22Rv1 (cell line): ENCODE measurements around the gene BRAT1.

ENCODE experiments used
- CTCF ChIP-seq: fragments of 450-650 bp; IDR thresholded peaks from 2 replicates; pipeline ENCODE4 v1.5.1; 2017; ENCODE audit warnings: mild to moderate bottlenecking
- ZFX ChIP-seq: fragments of 450-650 bp; IDR thresholded peaks from 2 replicates; pipeline ENCODE4 v1.6.1; 2017; ENCODE audit warnings: antibody characterized with exemption, borderline replicate concordance

DNA sequence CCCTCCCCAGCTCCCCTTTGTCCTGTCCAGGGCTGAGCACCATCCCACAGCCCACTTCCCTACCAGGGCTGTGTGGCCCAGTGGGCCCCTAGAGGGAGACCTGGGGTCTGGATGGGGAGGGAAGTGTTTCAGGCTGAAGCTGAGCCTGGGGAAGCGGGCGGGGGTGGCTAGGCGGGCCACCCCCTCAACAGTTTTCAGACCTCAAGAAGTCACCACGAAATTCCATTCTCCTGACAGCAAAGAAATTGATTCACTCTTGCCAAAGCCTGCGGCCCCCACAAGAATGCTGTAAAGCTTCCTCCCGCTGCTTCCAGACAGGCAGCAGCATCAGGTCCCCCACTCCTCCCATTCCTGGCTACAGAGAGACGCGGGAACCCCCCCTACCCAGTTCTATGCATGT is 38.3 kb downstream of the BRAT1 start:
- TF ChIP-seq CTCF = no peak
- no peak for TF ChIP-seq ZFX
